ENCODE measurements around the gene TPI1.
"Not testable (repeated sequence)": the region's sequence is repeated elsewhere in the genome, so short reads cannot be mapped to it uniquely, and the experiment has no call there.

- TF ChIP-seq, protein P1, sequence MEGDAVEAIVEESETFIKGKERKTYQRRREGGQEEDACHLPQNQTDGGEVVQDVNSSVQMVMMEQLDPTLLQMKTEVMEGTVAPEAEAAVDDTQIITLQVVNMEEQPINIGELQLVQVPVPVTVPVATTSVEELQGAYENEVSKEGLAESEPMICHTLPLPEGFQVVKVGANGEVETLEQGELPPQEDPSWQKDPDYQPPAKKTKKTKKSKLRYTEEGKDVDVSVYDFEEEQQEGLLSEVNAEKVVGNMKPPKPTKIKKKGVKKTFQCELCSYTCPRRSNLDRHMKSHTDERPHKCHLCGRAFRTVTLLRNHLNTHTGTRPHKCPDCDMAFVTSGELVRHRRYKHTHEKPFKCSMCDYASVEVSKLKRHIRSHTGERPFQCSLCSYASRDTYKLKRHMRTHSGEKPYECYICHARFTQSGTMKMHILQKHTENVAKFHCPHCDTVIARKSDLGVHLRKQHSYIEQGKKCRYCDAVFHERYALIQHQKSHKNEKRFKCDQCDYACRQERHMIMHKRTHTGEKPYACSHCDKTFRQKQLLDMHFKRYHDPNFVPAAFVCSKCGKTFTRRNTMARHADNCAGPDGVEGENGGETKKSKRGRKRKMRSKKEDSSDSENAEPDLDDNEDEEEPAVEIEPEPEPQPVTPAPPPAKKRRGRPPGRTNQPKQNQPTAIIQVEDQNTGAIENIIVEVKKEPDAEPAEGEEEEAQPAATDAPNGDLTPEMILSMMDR (conservative IDR thresholded peaks at IDR 0.05 in 1 of 2, IDR thresholded peaks at IDR 0.05 in 1 of 2; ENCODE audit: extremely low read depth in 1 of 2, insufficient read depth in 1 of 2, low read depth in 1 of 2, low read length in 2 of 2) = not testable (repeated sequence)
- TF ChIP-seq EZH2 (IDR thresholded peaks at IDR 0.05; ENCODE audit: borderline replicate concordance, low read length) = not testable (repeated sequence)
These were observed 22.6 kb downstream of the TPI1 start for GRCh38 chr12:6889775-6890573.

Data from mammary epithelial cell (primary cell).